Measurements from ENCODE around the gene MYO9A. TPM values are rescaled to one million over a fixed set of nuclear protein-coding genes. Genes with fewer than 3 reads are reported as not detected.

The MYO9A gene
- total RNA-seq, 2 donors from 2014 or later, result 12.9 to 27.8 TPM

DNA sequence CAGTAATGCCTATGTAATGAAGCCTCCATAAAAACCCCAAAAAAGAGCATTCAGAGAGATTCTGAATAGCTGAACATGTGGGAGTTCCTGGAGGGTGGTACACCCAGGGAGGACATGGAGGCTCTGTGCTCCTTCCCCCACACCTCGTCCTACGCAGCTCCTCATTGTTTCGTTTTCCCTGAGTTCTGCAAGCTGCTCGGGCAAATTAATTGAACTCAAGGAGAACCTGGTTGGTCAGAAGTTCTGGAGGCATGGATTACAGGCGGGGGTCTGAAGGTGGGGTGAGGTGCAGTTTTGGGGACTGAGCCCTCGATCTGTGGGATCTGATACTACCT lies 142.2 kb downstream of the MYO9A start:
- H3K27me3 ChIP-seq, result no peaks in the 10 kb centered on the region
- no peak for TF ChIP-seq CTCF (IDR thresholded peaks at IDR 0.05)
- no peak for TF ChIP-seq POLR2A (IDR thresholded peaks at IDR 0.05)
- ATAC-seq, result no peak
- H3K9me3 ChIP-seq, result no peaks in the 10 kb centered on the region
- intact Hi-C loops (cut with DNase I), result no loop called here
- 78 to 83% methylated on average over 6 of the region's 6 CpGs for WGBS, 2 donors
- no peaks in the 10 kb centered on the region for H3K4me1 ChIP-seq
- H3K4me3 ChIP-seq, result no peak overlapping the region
- no peak overlapping the region for H3K27ac ChIP-seq
- no peak for DNase-seq
- H3K36me3 ChIP-seq (replicated peaks in 1 of 2; ENCODE audit: insufficient read depth in 1 of 2, low read depth in 2 of 2), result no peaks in the 10 kb centered on the region

- no peak overlapping the region for H3K27ac ChIP-seq
- TF ChIP-seq POLR2A (IDR thresholded peaks at IDR 0.05) (no peak), CTCF (IDR thresholded peaks at IDR 0.05) (no peak)
- H3K36me3 ChIP-seq (replicated peaks in 1 of 2; ENCODE audit: insufficient read depth in 1 of 2, low read depth in 2 of 2), result no peaks in the 10 kb centered on the region
- no peaks in the 10 kb centered on the region for H3K27me3 ChIP-seq
- no peaks in the 10 kb centered on the region for H3K4me1 ChIP-seq
- ATAC-seq (no peak), DNase-seq (no peak)
- 89 to 97% methylated on average over 3 of the region's 3 CpGs for WGBS, 2 donors
- intact Hi-C loops (cut with DNase I), result no loop called here
- no peak overlapping the region for H3K4me3 ChIP-seq
- no peaks in the 10 kb centered on the region for H3K9me3 ChIP-seq
These were observed 143.7 kb downstream of the MYO9A start for GRCh38 chr15:71974211-71974610.

GRCh38 chr15:71973366-71973765 lies 144.6 kb downstream of the MYO9A start:
- DNase-seq (no peak), ATAC-seq (no peak)
- no peak for TF ChIP-seq POLR2A (IDR thresholded peaks at IDR 0.05)
- no peaks in the 10 kb centered on the region for H3K9me3 ChIP-seq
- H3K4me3 ChIP-seq, result no peak overlapping the region
- H3K4me1 ChIP-seq, result no peaks in the 10 kb centered on the region
- no peak overlapping the region for H3K27ac ChIP-seq
- intact Hi-C loops (cut with DNase I), result no loop called here
- 90 to 92% methylated on average over 5 of the region's 5 CpGs for WGBS, 2 donors
- H3K36me3 ChIP-seq (replicated peaks in 1 of 2; ENCODE audit: insufficient read depth in 1 of 2, low read depth in 2 of 2), result no peaks in the 10 kb centered on the region
- H3K27me3 ChIP-seq, result no peaks in the 10 kb centered on the region

- no peaks in the 10 kb centered on the region for H3K9me3 ChIP-seq
- no peaks in the 10 kb centered on the region for H3K4me1 ChIP-seq
- 82 to 95% methylated on average over 2 of the region's 2 CpGs for WGBS, 2 donors
- no peak for ATAC-seq
- DNase-seq, result no peak
- no peak for TF ChIP-seq POLR2A (IDR thresholded peaks at IDR 0.05)
- TF ChIP-seq CTCF (IDR thresholded peaks at IDR 0.05), result no peak
- intact Hi-C loops (cut with DNase I), result no loop called here
- no peak overlapping the region for H3K27ac ChIP-seq
- H3K27me3 ChIP-seq, result no peaks in the 10 kb centered on the region
- no peaks in the 10 kb centered on the region for H3K36me3 ChIP-seq (replicated peaks in 1 of 2; ENCODE audit: insufficient read depth in 1 of 2, low read depth in 2 of 2)
- no peak overlapping the region for H3K4me3 ChIP-seq
These were observed 146.0 kb downstream of the MYO9A start for GRCh38 chr15:71971905-71972304.

DNA sequence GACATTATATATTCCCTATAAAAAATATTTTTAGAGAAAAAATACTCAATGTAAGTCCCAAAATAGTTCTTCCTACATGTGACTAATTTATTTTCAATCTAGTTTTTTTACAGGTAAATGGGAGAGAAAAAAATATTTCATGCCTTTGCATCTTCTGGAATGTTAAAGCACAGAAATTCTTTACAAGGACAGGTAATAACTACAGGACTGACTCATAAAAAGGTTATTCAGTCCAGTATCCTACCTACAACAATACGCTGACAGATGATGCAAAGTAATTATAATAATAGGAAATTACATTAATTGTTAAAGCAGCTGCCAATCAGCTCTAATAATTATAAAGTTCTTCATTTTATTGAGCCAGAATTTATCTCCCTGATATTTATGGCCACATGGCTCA lies 147.5 kb downstream of the MYO9A start:
- intact Hi-C loops (cut with DNase I), result no loop called here
- Histone ChIP-seq H3K36me3 (replicated peaks in 1 of 2; ENCODE audit: insufficient read depth in 1 of 2, low read depth in 2 of 2) (no peaks in the 10 kb centered on the region), H3K27ac (no peak overlapping the region), H3K27me3 (no peaks in the 10 kb centered on the region), H3K4me1 (no peaks in the 10 kb centered on the region), H3K9me3 (no peaks in the 10 kb centered on the region), H3K4me3 (no peak overlapping the region)
- 92 to 100% methylated on average over 1 of the region's 1 CpG for WGBS, 2 donors
- no peak for DNase-seq
- no peak for ATAC-seq
- TF ChIP-seq POLR2A (IDR thresholded peaks at IDR 0.05) (no peak), CTCF (IDR thresholded peaks at IDR 0.05) (no peak)

All from body of pancreas (tissue), 4 donors.